ENCODE results near the gene PACSIN2. TPM values are rescaled to one million over a fixed set of nuclear protein-coding genes. Genes with fewer than 3 reads are reported as not detected.
"Not testable (repeated sequence)": the region's sequence is repeated elsewhere in the genome, so short reads cannot be mapped to it uniquely, and the experiment has no call there.

PACSIN2 gene
- polyA plus RNA-seq, 10 donors: 23.7 to 35.8 (median 29.1) TPM

DNA sequence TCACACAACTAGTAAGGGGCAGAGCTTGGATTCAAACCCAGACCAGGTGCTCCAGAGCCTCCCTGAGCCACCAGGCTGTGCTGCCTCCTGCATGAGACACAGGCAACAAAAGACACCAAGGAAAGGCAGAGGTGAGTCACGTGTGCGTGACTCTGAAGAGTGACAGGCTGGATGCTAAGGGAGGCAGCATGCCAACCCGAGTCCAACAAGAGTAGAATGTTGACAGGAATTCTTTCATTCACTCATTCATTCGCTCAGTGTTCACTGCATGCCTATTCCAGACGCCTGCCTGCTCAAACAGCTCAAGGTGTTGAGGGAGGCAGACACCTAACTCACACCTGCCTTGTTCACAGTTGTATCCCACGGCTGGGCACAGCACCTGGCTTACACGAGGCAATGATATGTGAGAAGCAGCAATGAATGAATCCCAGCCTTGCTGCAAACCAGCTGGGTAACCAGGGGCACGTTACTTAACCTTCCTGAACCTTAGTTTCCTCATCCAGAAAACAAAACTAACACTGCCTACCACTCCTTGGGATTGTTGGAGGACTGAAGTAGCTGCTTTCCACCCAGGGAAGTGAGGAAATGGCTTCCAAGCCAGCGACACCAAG lies 84.0 kb downstream of the PACSIN2 start:
- no peak for DNase-seq

GRCh38 chr22:42929838-42930155 lies 85.2 kb downstream of the PACSIN2 start:
- DNase-seq: no peak

GRCh38 chr22:42928969-42929837 lies 85.7 kb downstream of the PACSIN2 start:
- no peak for DNase-seq

- no peak for DNase-seq
Measured at GRCh38 chr22:42927966-42928365, 87.0 kb downstream of the PACSIN2 start.

- DNase-seq: no peak
Measured at GRCh38 chr22:42926768-42927167, 88.2 kb downstream of the PACSIN2 start.

GRCh38 chr22:42926104-42926503 lies 88.8 kb downstream of the PACSIN2 start:
- DNase-seq: no peak

- no peak for DNase-seq
Measured at GRCh38 chr22:42925598-42925997, 89.4 kb downstream of the PACSIN2 start.

DNA sequence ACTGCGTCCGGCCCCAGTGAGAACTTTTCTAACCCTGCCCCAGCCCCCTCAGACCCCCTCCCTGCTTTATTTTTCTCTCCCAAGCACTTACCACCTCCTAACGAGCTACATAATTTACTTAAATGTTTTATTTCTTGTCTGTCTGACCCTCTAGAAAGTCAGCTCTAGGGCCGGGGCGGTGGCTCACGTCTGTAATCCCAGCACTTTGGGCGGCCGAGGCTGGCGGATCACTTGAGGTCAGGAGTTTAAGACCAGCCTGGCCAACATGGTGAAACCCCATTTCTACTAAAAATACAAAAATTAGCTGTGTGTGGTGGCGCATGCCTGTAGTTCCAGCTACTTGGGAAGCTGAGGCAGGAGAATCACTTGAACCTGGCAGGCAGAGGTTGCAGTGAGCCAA lies 89.9 kb downstream of the PACSIN2 start:
- DNase-seq: not testable (repeated sequence)

- DNase-seq: no peak
Measured at GRCh38 chr22:42924436-42924835, 90.5 kb downstream of the PACSIN2 start.

- no peak for DNase-seq
Measured at GRCh38 chr22:42922374-42923191, 92.4 kb downstream of the PACSIN2 start.

DNA sequence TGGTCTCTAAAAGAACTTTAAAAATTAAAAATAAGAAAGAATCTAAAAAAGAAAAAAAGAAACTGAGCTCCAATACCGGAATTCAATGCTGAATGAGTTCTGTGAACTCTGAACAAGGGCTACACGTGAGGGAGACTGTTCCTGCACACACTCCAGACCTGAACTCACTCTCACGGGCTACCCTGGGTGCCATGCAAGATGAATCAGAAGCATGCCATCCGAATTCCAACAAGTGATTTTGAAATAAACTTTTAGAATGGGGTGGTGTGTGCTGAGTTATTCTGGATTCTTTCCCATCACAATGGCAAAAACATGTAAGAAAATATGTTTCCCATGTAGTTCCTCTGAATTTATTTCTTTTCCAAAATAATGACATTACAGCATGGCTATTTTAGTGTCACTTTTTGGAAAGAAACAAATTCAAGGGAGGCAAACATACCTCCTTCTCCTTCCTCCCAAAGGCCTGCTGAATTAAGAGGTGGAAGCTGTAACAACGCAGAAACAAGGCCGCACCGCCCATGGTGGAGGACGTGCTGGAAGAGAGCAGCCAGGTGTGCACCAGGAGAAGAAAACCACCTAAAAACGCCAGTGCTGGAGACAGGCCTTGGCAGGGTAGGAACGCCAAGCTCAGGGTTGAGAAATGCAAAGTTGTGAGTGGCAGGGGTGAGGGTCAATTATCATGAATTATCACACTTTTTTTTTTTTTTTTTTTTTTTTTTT lies 94.7 kb downstream of the PACSIN2 start:
- no peak for DNase-seq

DNA sequence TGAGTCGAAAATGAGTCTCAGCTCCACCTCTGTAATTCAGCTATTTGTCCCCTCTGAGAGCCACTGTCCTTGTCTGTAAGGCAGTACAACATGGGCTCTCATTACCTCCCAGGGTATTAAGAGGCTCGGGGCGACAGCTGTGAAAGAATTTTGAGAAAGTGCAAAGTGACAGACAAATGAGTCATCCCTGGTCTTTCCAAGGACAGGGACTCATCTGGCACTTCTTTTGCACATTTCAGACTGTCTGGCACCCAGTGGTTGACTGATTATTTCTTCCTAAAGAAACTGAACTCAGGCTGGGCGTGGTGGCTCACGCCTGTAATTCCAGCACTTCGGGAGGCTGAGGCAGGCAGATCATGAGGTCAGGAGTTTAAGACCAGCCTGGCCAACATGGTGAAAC lies 95.8 kb downstream of the PACSIN2 start:
- no peak for DNase-seq

DNA sequence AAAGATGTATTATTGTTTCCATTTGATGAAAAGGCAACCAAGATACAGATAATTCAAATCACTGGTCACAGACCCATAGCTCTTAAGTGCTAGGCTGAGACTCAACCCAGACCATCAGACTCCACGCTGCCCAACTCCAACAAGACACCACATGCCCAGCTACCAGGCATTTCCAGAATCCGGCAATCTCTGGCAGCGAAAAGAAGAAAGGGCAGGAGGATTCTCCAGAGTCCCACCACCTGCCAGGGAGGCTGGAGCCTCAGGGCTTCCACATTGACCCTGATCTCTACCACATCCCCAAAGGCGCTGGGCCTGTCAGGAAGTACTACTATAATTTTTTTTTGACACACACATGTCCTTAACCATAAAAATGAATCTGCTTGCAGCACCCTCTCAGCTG lies 96.4 kb downstream of the PACSIN2 start:
- DNase-seq: no peak

DNA sequence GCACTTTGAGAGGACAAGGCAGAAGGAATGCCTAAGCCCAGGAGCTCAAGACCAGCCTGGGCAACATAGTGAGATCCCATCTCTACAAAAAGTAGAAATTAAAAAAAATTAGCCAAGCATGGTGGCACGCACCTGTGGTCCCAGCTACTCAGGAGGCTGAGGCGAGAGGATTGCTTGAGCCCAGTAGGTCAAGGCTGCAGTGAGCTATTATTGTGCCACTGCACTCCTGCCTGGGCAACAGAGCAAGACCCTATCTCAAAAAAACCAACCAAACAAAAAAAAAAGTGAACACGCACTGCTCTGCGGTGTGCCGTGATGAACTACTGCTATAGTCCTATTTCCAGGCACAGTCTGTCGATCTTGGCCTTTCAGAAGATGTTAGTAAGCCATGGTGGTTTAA lies 97.6 kb downstream of the PACSIN2 start:
- not testable (repeated sequence) for DNase-seq

GRCh38 chr22:42915980-42916765 lies 98.8 kb downstream of the PACSIN2 start:
- DNase-seq: no peak

- no peak for DNase-seq
Measured at GRCh38 chr22:42914511-42915076, 100.4 kb downstream of the PACSIN2 start.

- DNase-seq: no peak
Measured at GRCh38 chr22:42913874-42914510, 101.0 kb downstream of the PACSIN2 start.

DNA sequence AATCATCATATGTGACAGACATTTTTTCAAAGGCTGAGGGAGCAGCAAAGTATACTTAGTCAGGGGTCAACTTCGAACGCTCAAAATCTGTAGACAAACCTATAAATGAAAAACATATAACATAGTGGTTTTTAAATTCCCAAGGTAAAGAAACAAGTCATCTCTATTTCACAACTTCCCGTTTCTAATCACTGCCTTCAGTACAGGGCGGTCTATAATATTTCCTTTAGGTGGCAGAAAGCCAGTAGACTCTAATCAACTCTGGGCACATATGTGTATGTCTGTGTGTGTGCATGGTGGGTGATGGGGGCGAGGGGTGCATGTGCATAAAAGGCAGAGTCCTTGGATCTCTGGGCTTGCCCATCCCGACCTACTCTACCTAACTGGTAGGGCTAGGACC lies 102.9 kb downstream of the PACSIN2 start:
- no peak for DNase-seq

- no peak for DNase-seq
Measured at GRCh38 chr22:42910221-42910942, 104.6 kb downstream of the PACSIN2 start.

Data from muscle of back (tissue), 11 donors.